ENCODE measurements around the gene FHAD1. TPM values are rescaled to one million over a fixed set of nuclear protein-coding genes. Genes with fewer than 3 reads are reported as not detected.
"Not testable (repeated sequence)": the region's sequence is repeated elsewhere in the genome, so short reads cannot be mapped to it uniquely, and the experiment has no call there.

FHAD1 gene
- total and polyA plus RNA-seq, 2 donors (not counting 3 experiments of a cell fraction or from before 2014, with no cell fraction given), result 0.04 to 0.69 TPM

DNA sequence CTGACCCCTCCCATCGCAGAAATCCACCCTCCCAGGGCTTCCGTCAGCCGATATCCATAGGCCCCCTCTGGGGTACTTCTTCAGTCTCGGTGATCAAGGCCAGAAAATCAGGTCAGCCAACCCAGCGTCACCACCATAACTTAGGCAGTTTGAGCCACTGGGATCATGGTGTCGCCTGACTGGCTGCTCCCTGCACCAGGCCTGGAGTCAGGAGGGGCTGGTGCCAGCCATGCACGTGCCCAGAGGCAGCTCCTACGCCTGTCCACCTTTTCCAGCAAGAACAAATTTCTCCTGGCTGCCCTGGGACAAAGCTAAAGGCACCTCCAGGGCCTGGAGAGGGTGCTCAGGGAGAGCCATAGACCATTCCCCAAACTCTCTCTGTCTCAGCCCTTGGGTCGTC, 186.4 kb downstream of the FHAD1 start:
- dilution Hi-C loops (cut with MboI; ENCODE audit: extremely low pct_ligation_motif_present, low sequenced_read_pairs), result no loop called here
- H3K4me3 ChIP-seq (replicated peaks in 1 of 3; ENCODE audit: insufficient read depth in 1 of 3, low read depth in 1 of 3, low read length in 3 of 3), result no peak overlapping the region
- no peak overlapping the region for H3K4me2 ChIP-seq (ENCODE audit: insufficient read depth, low read length)
- BruUV-seq (replicated peaks), result no TSS peak
- FAIRE-seq (no peak), DNase-seq (ENCODE audit: low read depth, low spot score) (no peak)
- CTCF ChIA-PET, result interaction anchor here (13.1 kb wide), 1 partner anchor 110 kb away, joined by 332 read pairs; no protein-coding TSS in a partner anchor
- no peak overlapping the region for H3K9ac ChIP-seq (replicated peaks; ENCODE audit: extremely low read depth, insufficient read depth, low read length)
- no peaks in the 10 kb centered on the region for H4K20me1 ChIP-seq (replicated peaks; ENCODE audit: control insufficient read depth, extremely low read depth, insufficient read depth, low read length)
- no peaks in the 10 kb centered on the region for H3K9me3 ChIP-seq (replicated peaks; ENCODE audit: control insufficient read depth, insufficient read depth, low read length)
- no peak overlapping the region for H3K27ac ChIP-seq (ENCODE audit: insufficient read depth, low read depth, low read length)
- H2AFZ ChIP-seq (ENCODE audit: low read depth, low read length), result no peak overlapping the region
- intact Hi-C loops (cut with micrococcal nuclease), result loop anchor here (5.0 kb wide), 1 partner anchor 306 kb away; no protein-coding TSS in a partner anchor
- H3K36me3 ChIP-seq (ENCODE audit: control insufficient read depth in 2 of 2, extremely low read depth in 1 of 2, insufficient read depth in 2 of 2, low read length in 2 of 2), result peaks cover 0 to 2% of the 10 kb centered on the region in 2 experiments
- H3K27me3 ChIP-seq (ENCODE audit: control insufficient read depth in 2 of 2, insufficient read depth in 2 of 2, low read length in 2 of 2), result no peaks in the 10 kb centered on the region
- POLR2A ChIA-PET, result no interaction called here
- TF ChIP-seq GATA2 (IDR thresholded peaks at IDR 0.05; ENCODE audit: insufficient read depth, insufficient read length, low read depth, low read length) (no peak), JUN (IDR thresholded peaks at IDR 0.05; ENCODE audit: borderline replicate concordance, insufficient read depth, insufficient read length, low read depth) (no peak), MYC (IDR thresholded peaks at IDR 0.05; ENCODE audit: low read depth, low read length) (no peak), POLR2A (IDR thresholded peaks at IDR 0.05; ENCODE audit: low read depth, low read length) (peak; percentile 10), EZH2 (IDR thresholded peaks at IDR 0.05; ENCODE audit: borderline replicate concordance, low read depth, low read length, severe bottlenecking) (no peak), POLR2AphosphoS5 (IDR thresholded peaks at IDR 0.05; ENCODE audit: insufficient read depth, low read depth, low read length) (peak; percentile 8), FOS (IDR thresholded peaks at IDR 0.05; ENCODE audit: borderline replicate concordance, insufficient read depth, low read length) (no peak)
- TF ChIP-seq, protein P1, sequence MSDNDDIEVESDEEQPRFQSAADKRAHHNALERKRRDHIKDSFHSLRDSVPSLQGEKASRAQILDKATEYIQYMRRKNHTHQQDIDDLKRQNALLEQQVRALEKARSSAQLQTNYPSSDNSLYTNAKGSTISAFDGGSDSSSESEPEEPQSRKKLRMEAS (IDR thresholded peaks at IDR 0.05; ENCODE audit: insufficient read depth, insufficient read length), result no peak
- TF ChIP-seq, protein P2, sequence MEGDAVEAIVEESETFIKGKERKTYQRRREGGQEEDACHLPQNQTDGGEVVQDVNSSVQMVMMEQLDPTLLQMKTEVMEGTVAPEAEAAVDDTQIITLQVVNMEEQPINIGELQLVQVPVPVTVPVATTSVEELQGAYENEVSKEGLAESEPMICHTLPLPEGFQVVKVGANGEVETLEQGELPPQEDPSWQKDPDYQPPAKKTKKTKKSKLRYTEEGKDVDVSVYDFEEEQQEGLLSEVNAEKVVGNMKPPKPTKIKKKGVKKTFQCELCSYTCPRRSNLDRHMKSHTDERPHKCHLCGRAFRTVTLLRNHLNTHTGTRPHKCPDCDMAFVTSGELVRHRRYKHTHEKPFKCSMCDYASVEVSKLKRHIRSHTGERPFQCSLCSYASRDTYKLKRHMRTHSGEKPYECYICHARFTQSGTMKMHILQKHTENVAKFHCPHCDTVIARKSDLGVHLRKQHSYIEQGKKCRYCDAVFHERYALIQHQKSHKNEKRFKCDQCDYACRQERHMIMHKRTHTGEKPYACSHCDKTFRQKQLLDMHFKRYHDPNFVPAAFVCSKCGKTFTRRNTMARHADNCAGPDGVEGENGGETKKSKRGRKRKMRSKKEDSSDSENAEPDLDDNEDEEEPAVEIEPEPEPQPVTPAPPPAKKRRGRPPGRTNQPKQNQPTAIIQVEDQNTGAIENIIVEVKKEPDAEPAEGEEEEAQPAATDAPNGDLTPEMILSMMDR (IDR thresholded peaks at IDR 0.05; ENCODE audit: extremely low read depth in 1 of 2, insufficient read depth in 1 of 2, low read depth in 1 of 2, low read length in 2 of 2), result no peak
- H3K79me2 ChIP-seq (ENCODE audit: control insufficient read depth, insufficient read depth, low read length), result no peaks in the 10 kb centered on the region
- H3K4me1 ChIP-seq (ENCODE audit: control insufficient read depth, extremely low read depth, insufficient read depth, low read length), result no peaks in the 10 kb centered on the region
- no peaks in the 10 kb centered on the region for H3K9me1 ChIP-seq (replicated peaks; ENCODE audit: control insufficient read depth, extremely low read depth, insufficient read depth, low read length)

DNA sequence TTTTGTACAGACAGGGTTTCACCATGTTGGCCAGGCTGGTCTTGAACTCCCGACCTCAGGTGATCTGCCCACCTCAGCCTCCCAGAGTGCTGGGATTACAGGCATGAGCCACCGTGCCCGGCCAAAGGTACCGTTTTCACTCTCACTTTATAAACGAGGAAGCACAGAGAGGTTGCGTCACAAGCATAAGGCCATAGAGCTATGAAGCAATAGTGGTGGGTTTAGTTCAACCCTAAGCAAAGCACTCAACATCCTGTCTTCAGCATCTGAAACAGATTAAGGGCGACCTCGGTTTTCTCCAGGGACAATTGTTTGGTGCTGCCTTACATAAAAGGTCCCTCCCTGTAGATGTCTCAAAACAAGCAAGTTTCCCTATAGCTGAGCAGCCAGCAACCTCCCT, 187.7 kb downstream of the FHAD1 start:
- H3K36me3 ChIP-seq (ENCODE audit: control insufficient read depth in 2 of 2, extremely low read depth in 1 of 2, insufficient read depth in 2 of 2, low read length in 2 of 2); H3K27ac ChIP-seq (ENCODE audit: insufficient read depth, low read depth, low read length); H3K9me1 ChIP-seq (replicated peaks; ENCODE audit: control insufficient read depth, extremely low read depth, insufficient read depth, low read length); H3K27me3 ChIP-seq (ENCODE audit: control insufficient read depth in 2 of 2, insufficient read depth in 2 of 2, low read length in 2 of 2); FAIRE-seq; H4K20me1 ChIP-seq (replicated peaks; ENCODE audit: control insufficient read depth, extremely low read depth, insufficient read depth, low read length); DNase-seq (ENCODE audit: low read depth, low spot score); H3K9ac ChIP-seq (replicated peaks; ENCODE audit: extremely low read depth, insufficient read depth, low read length); H3K79me2 ChIP-seq (ENCODE audit: control insufficient read depth, insufficient read depth, low read length); H3K4me1 ChIP-seq (ENCODE audit: control insufficient read depth, extremely low read depth, insufficient read depth, low read length); BruUV-seq (replicated peaks); H3K4me2 ChIP-seq (ENCODE audit: insufficient read depth, low read length); dilution Hi-C loops (cut with MboI; ENCODE audit: extremely low pct_ligation_motif_present, low sequenced_read_pairs); H3K9me3 ChIP-seq (replicated peaks; ENCODE audit: control insufficient read depth, insufficient read depth, low read length); POLR2A ChIA-PET; H3K4me3 ChIP-seq (replicated peaks in 1 of 3; ENCODE audit: insufficient read depth in 1 of 3, low read depth in 1 of 3, low read length in 3 of 3); H2AFZ ChIP-seq (ENCODE audit: low read depth, low read length): not testable (repeated sequence)
- intact Hi-C loops (cut with micrococcal nuclease), result loop anchor here (5.0 kb wide), 1 partner anchor 307 kb away; no protein-coding TSS in a partner anchor
- CTCF ChIA-PET, result interaction anchor here (1.0 to 13.1 kb wide), 3 partner anchors 67 to 111 kb away, joined by 3 to 332 read pairs (median 4); no protein-coding TSS in a partner anchor

Data from endothelial cell of umbilical vein (primary cell).